Thyroid gland (tissue), 4 donors: ENCODE measurements around the gene EXOC4. TPM values are rescaled to one million over a fixed set of nuclear protein-coding genes. Genes with fewer than 3 reads are reported as not detected.

Experiments
- DNase-seq, 2 donors: peaks; one replicate each; pipeline ENCODE4 v3.0.0-alpha.2; 2019
- H3K27ac ChIP-seq, 3 donors: fragments of 200-600 bp; sonication (generic); 1 replicate in 2 of 3; 2 replicates in 1 of 3; pipeline ENCODE4 v1.5.1; 2016 to 2019; ENCODE audit warnings: mild to moderate bottlenecking in 1 of 3, moderate library complexity in 1 of 3
- H3K27me3 ChIP-seq: fragments of 200-600 bp; sonication (generic); one replicate; pipeline ENCODE4 v1.5.1; 2019
- H3K36me3 ChIP-seq, 2 donors: fragments of 200-600 bp; sonication (generic); one replicate each; pipeline ENCODE4 v1.5.1; 2016 to 2019
- H3K4me1 ChIP-seq, 2 donors: fragments of 200-600 bp; sonication (generic); one replicate each; pipeline ENCODE4 v1.5.1; 2017 to 2019
- H3K4me3 ChIP-seq, 3 donors: fragments of 200-600 bp; sonication (generic); replicated peaks in 1 of 3; 1 replicate in 2 of 3; 2 replicates in 1 of 3; pipeline ENCODE4 v1.5.1; 2016; ENCODE audit warnings: mild to moderate bottlenecking in 1 of 3
- H3K9me3 ChIP-seq: fragments of 200-600 bp; sonication (generic); one replicate; pipeline ENCODE4 v1.5.1; 2017
- CTCF ChIP-seq, 6 experiments: fragments of 200-600 bp in 3 of 6; fragments of 450-650 bp in 3 of 6; sonication (generic) in 3 of 6; IDR thresholded peaks; one replicate each; pipeline ENCODE4 v1.5.1; 2016 to 2019; ENCODE audit warnings: antibody characterized with exemption in 6 of 6, mild to moderate bottlenecking in 2 of 6, inconsistent platforms in 1 of 6, moderate library complexity in 1 of 6
- POLR2A ChIP-seq, 2 donors: fragments of 450-650 bp; IDR thresholded peaks; one replicate each; pipeline ENCODE4 v1.6.1; 2017; ENCODE audit warnings: antibody characterized with exemption in 2 of 2, mild to moderate bottlenecking in 2 of 2, moderate library complexity in 1 of 2
- WGBS, 2 donors: methylation state at CpG; one replicate each; pipeline ENCODE4 v1.1.5; 2017; 5-methylcytosine and 5-hydroxymethylcytosine counted together
- intact Hi-C: fragments of 100-400 bp; cut with DNase I; formaldehyde crosslinking; loops from one replicate; pipeline ENCODE4 v1.15.1; 2023
- total RNA-seq, 4 donors: library from RNA; depleted of rRNA; stranded (reverse); fragments of >200 nt; gene quantifications; one replicate each; pipeline ENCODE4 v1.2.3, GENCODE V29; 2016

Gene EXOC4
- total RNA-seq, 4 donors from 2014 or later, result 74.0 to 116 (median 107) TPM

- 88 to 92% methylated on average over 4 of the region's 4 CpGs for WGBS, 2 donors
- no peak overlapping the region for H3K4me3 ChIP-seq
Measured at GRCh38 chr7:133575726-133576440, 323.0 kb downstream of the EXOC4 start.

GRCh38 chr7:133576612-133577168, 323.8 kb downstream of the EXOC4 start:
- intact Hi-C loops, result no loop called here
- no peaks in the 10 kb centered on the region for H3K4me1 ChIP-seq
- DNase-seq, result no peak
- no peaks in the 10 kb centered on the region for H3K27me3 ChIP-seq
- no peak overlapping the region for H3K27ac ChIP-seq
- no peaks in the 10 kb centered on the region for H3K9me3 ChIP-seq
- TF ChIP-seq CTCF (IDR thresholded peaks at IDR 0.05), result no peak
- WGBS, 2 donors, result 95 to 96% methylated on average over 6 of the region's 6 CpGs
- no peak overlapping the region for H3K4me3 ChIP-seq
- H3K36me3 ChIP-seq, result no peaks in the 10 kb centered on the region

More at GRCh38 chr7:133575726-133576440, 323.0 kb downstream of the EXOC4 start:
- DNase-seq, result no peak
- Histone ChIP-seq H3K9me3 (no peaks in the 10 kb centered on the region), H3K27me3 (no peaks in the 10 kb centered on the region), H3K36me3 (no peaks in the 10 kb centered on the region), H3K27ac (no peak overlapping the region), H3K4me1 (no peaks in the 10 kb centered on the region)
- intact Hi-C loops, result no loop called here
- TF ChIP-seq POLR2A (IDR thresholded peaks at IDR 0.05) (no peak), CTCF (IDR thresholded peaks at IDR 0.05) (no peak)

- H3K36me3 ChIP-seq, result no peaks in the 10 kb centered on the region
- WGBS, 2 donors, result 57 to 64% methylated on average over 4 of the region's 4 CpGs
- peak in 1 of 2 donors; percentile 8 for DNase-seq
- no peak overlapping the region for H3K27ac ChIP-seq
- no peaks in the 10 kb centered on the region for H3K4me1 ChIP-seq
- H3K27me3 ChIP-seq, result no peaks in the 10 kb centered on the region
- intact Hi-C loops, result no loop called here
- H3K4me3 ChIP-seq, result no peak overlapping the region
- no peaks in the 10 kb centered on the region for H3K9me3 ChIP-seq
- TF ChIP-seq POLR2A (IDR thresholded peaks at IDR 0.05) (no peak), CTCF (IDR thresholded peaks at IDR 0.05) (no peak)
Measured at GRCh38 chr7:133582766-133583523, 330.1 kb downstream of the EXOC4 start.

- Histone ChIP-seq H3K27me3 (no peaks in the 10 kb centered on the region), H3K36me3 (no peaks in the 10 kb centered on the region), H3K4me3 (no peak overlapping the region), H3K9me3 (no peaks in the 10 kb centered on the region), H3K4me1 (no peaks in the 10 kb centered on the region), H3K27ac (no peak overlapping the region)
- TF ChIP-seq CTCF (IDR thresholded peaks at IDR 0.05) (no peak), POLR2A (IDR thresholded peaks at IDR 0.05) (no peak)
- intact Hi-C loops, result no loop called here
- WGBS, 2 donors, result 94 to 98% methylated on average over 3 of the region's 3 CpGs
- DNase-seq, result no peak
Measured at GRCh38 chr7:133583545-133584171, 330.8 kb downstream of the EXOC4 start.
